Astrocyte (in vitro differentiated cells and primary cell): Measurements from ENCODE around the gene ECT2. TPM values are rescaled to one million over a fixed set of nuclear protein-coding genes. Genes with fewer than 3 reads are reported as not detected.

ENCODE experiments used
- DNase-seq: peaks from one replicate; pipeline ENCODE4 v3.0.0-alpha.2; 2010; ENCODE audit warnings: low read depth
- FAIRE-seq: peaks from 2 replicates; lab custom pipeline; 2011; peaks lifted over from hg19 to GRCh38; lab: Jason Lieb, UNC
- H2AFZ ChIP-seq: 2 replicates; pipeline ENCODE4 v1.6.0; 2012; ENCODE audit warnings: low read depth, low read length, inconsistent platforms
- H3K27ac ChIP-seq: 2 replicates; pipeline ENCODE4 v1.5.1; 2011; ENCODE audit warnings: low read depth, low read length, inconsistent platforms
- H3K27me3 ChIP-seq: 2 replicates; pipeline ENCODE4 v1.6.0; 2011; ENCODE audit warnings: low read length, inconsistent platforms; ENCODE audit not compliant: insufficient read depth
- H3K36me3 ChIP-seq: 2 replicates; pipeline ENCODE4 v1.5.1; 2011; ENCODE audit warnings: low read length, inconsistent platforms; ENCODE audit not compliant: insufficient read depth
- H3K4me1 ChIP-seq: 2 replicates; pipeline ENCODE4 v1.5.1; 2011; ENCODE audit warnings: low read length, inconsistent platforms; ENCODE audit not compliant: insufficient read depth
- H3K4me2 ChIP-seq: 2 replicates; pipeline ENCODE4 v1.6.0; 2012; ENCODE audit warnings: low read length, inconsistent platforms
- H3K4me3 ChIP-seq: 2 replicates; pipeline ENCODE4 v1.5.1; 2011; ENCODE audit warnings: low read depth, mild to moderate bottlenecking, low read length, inconsistent platforms; ENCODE audit not compliant: insufficient read depth
- H3K79me2 ChIP-seq: 2 replicates; pipeline ENCODE4 v1.6.0; 2012; ENCODE audit warnings: mild to moderate bottlenecking, low read length, inconsistent platforms; ENCODE audit not compliant: insufficient read depth
- H3K9ac ChIP-seq: 2 replicates; pipeline ENCODE4 v1.6.0; 2012; ENCODE audit warnings: mild to moderate bottlenecking, low read length, inconsistent platforms
- H3K9me3 ChIP-seq: 2 replicates; pipeline ENCODE4 v1.5.1; 2012; ENCODE audit warnings: low read depth, mild to moderate bottlenecking, low read length, inconsistent platforms; ENCODE audit not compliant: insufficient read depth
- H4K20me1 ChIP-seq: 2 replicates; pipeline ENCODE4 v1.6.0; 2012; ENCODE audit warnings: low read length, inconsistent platforms; ENCODE audit not compliant: insufficient read depth
- H3K27ac Mint-ChIP-seq: one replicate; pipeline ENCODE4 v1.8.0; 2021; ENCODE audit warnings: mild to moderate bottlenecking, mixed read lengths; ENCODE audit not compliant: unreplicated experiment
- H3K27me3 Mint-ChIP-seq: one replicate; pipeline ENCODE4 v1.8.0; 2021; ENCODE audit warnings: low read depth, mixed read lengths; ENCODE audit not compliant: unreplicated experiment
- H3K36me3 Mint-ChIP-seq: one replicate; pipeline ENCODE4 v1.8.0; 2021; ENCODE audit warnings: low read depth, mixed read lengths; ENCODE audit not compliant: unreplicated experiment
- H3K4me1 Mint-ChIP-seq: one replicate; pipeline ENCODE4 v1.8.0; 2021; ENCODE audit warnings: low read depth, mixed read lengths; ENCODE audit not compliant: unreplicated experiment
- H3K4me3 Mint-ChIP-seq: one replicate; pipeline ENCODE4 v1.8.0; 2021; ENCODE audit warnings: mild to moderate bottlenecking, moderate library complexity, mixed read lengths; ENCODE audit not compliant: unreplicated experiment
- H3K9me3 Mint-ChIP-seq: one replicate; pipeline ENCODE4 v1.8.0; 2021; ENCODE audit warnings: mild to moderate bottlenecking, mixed read lengths; ENCODE audit not compliant: unreplicated experiment
- CTCF ChIP-seq: IDR thresholded peaks from 2 replicates; pipeline ENCODE4 v1.5.1; 2011; ENCODE audit warnings: low read depth, mild to moderate bottlenecking, inconsistent platforms, low read length, moderate library complexity; ENCODE audit not compliant: insufficient read depth
- EZH2 ChIP-seq: IDR thresholded peaks from 2 replicates; pipeline ENCODE4 v1.6.1; 2012; ENCODE audit warnings: mild to moderate bottlenecking, low read length, inconsistent platforms; ENCODE audit not compliant: insufficient read depth
- total RNA-seq: library from RNA; stranded (reverse); gene quantifications from 2 replicates; pipeline ENCODE4 v1.2.1, GENCODE V29; 2021

Gene ECT2
- total RNA-seq, 1 donor from 2014 or later: 16.4 TPM

- no peaks in the 10 kb centered on the region for H4K20me1 ChIP-seq
- H3K27me3 Mint-ChIP-seq: no peaks in the 10 kb centered on the region
- peak overlapping the region; percentile 99 for H3K27ac ChIP-seq
- H3K36me3 ChIP-seq: no peaks in the 10 kb centered on the region
- H3K9me3 ChIP-seq: no peaks in the 10 kb centered on the region
- no peaks in the 10 kb centered on the region for H3K9me3 Mint-ChIP-seq
- DNase-seq (peak; percentile 97), FAIRE-seq (peak; percentile 84)
- peaks cover 37% of the 10 kb centered on the region for H3K79me2 ChIP-seq
- H3K4me3 ChIP-seq: peak overlapping the region; percentile 84
- peak overlapping the region; percentile 96 for H3K9ac ChIP-seq
- peaks cover 9% of the 10 kb centered on the region for H3K4me1 Mint-ChIP-seq
- peaks cover 26% of the 10 kb centered on the region for H3K4me1 ChIP-seq
- no peak overlapping the region for H2AFZ ChIP-seq
- peak overlapping the region; percentile 99 for H3K4me3 Mint-ChIP-seq
- no peaks in the 10 kb centered on the region for H3K36me3 Mint-ChIP-seq
- peak overlapping the region; percentile 98 for H3K27ac Mint-ChIP-seq
- peak overlapping the region; percentile 86 for H3K4me2 ChIP-seq
- TF ChIP-seq EZH2 (no peak), CTCF (no peak)
- H3K27me3 ChIP-seq: no peaks in the 10 kb centered on the region
Observed at GRCh38 chr3:172749230-172749965, 1.1 kb upstream of the ECT2 start.

- Mint-ChIP-seq H3K9me3 (no peaks in the 10 kb centered on the region), H3K4me1 (peaks cover 9% of the 10 kb centered on the region), H3K27ac (peak overlapping the region; percentile 98), H3K4me3 (peak overlapping the region; percentile 99), H3K36me3 (no peaks in the 10 kb centered on the region), H3K27me3 (no peaks in the 10 kb centered on the region)
- Histone ChIP-seq H3K4me2 (peak overlapping the region; percentile 86), H2AFZ (no peak overlapping the region), H3K9me3 (no peaks in the 10 kb centered on the region), H3K4me1 (peaks cover 26% of the 10 kb centered on the region), H3K27ac (peak overlapping the region; percentile 99), H4K20me1 (no peaks in the 10 kb centered on the region), H3K79me2 (peaks cover 43% of the 10 kb centered on the region), H3K36me3 (no peaks in the 10 kb centered on the region), H3K4me3 (peak overlapping the region; percentile 84), H3K27me3 (no peaks in the 10 kb centered on the region), H3K9ac (peak overlapping the region; percentile 96)
- no peak for DNase-seq
- TF ChIP-seq EZH2: no peak
- TF ChIP-seq CTCF: no peak
- no peak for FAIRE-seq
Observed at GRCh38 chr3:172750069-172750367, 508 bp upstream of the ECT2 start.

- Mint-ChIP-seq H3K4me3 (peak overlapping the region; percentile 99), H3K27me3 (no peaks in the 10 kb centered on the region), H3K36me3 (no peaks in the 10 kb centered on the region), H3K27ac (peak overlapping the region; percentile 98), H3K4me1 (peaks cover 9% of the 10 kb centered on the region), H3K9me3 (no peaks in the 10 kb centered on the region)
- peaks cover 4% of the 10 kb centered on the region for H3K36me3 ChIP-seq
- H4K20me1 ChIP-seq: no peaks in the 10 kb centered on the region
- peak; percentile 65 for FAIRE-seq
- TF ChIP-seq EZH2: no peak
- no peak for TF ChIP-seq CTCF
- H3K4me2 ChIP-seq: peak overlapping the region; percentile 86
- no peaks in the 10 kb centered on the region for H3K27me3 ChIP-seq
- H3K9me3 ChIP-seq: no peaks in the 10 kb centered on the region
- no peak for DNase-seq
- H3K4me1 ChIP-seq: peaks cover 24% of the 10 kb centered on the region
- H3K4me3 ChIP-seq: peak overlapping the region; percentile 84
- H3K79me2 ChIP-seq: peaks cover 55% of the 10 kb centered on the region
- H3K9ac ChIP-seq: peak overlapping the region; percentile 96
- peak overlapping the region; percentile 94 for H3K27ac ChIP-seq
- peak overlapping the region; percentile 71 for H2AFZ ChIP-seq
Observed at GRCh38 chr3:172751175-172751704, 714 bp downstream of the ECT2 start.
